NAMALWA (cell line): Measurements from ENCODE around the gene LMO1.
A peak's percentile ranks its signal among the peaks of the same experiment; 100 is the strongest.

Experiments used
- DNase-seq: peaks from one replicate; pipeline ENCODE4 v3.0.0-alpha.2; 2015; ENCODE audit warnings: low spot score

Gene LMO1

GRCh38 chr11:8288166-8288772 is 24.6 kb upstream of the LMO1 start:
- no peak for DNase-seq

- DNase-seq = no peak
These were observed 24.0 kb upstream of the LMO1 start for GRCh38 chr11:8287703-8288102.

GRCh38 chr11:8287297-8287696 is 23.6 kb upstream of the LMO1 start:
- no peak for DNase-seq

- DNase-seq = no peak
These were observed 23.2 kb upstream of the LMO1 start for GRCh38 chr11:8286886-8287285.

GRCh38 chr11:8285796-8286195 is 22.1 kb upstream of the LMO1 start:
- no peak for DNase-seq

- no peak for DNase-seq
These were observed 21.6 kb upstream of the LMO1 start for GRCh38 chr11:8285228-8285627.

GRCh38 chr11:8283465-8284230 is 20.0 kb upstream of the LMO1 start:
- DNase-seq = no peak

GRCh38 chr11:8283100-8283464 is 19.4 kb upstream of the LMO1 start:
- no peak for DNase-seq

DNA sequence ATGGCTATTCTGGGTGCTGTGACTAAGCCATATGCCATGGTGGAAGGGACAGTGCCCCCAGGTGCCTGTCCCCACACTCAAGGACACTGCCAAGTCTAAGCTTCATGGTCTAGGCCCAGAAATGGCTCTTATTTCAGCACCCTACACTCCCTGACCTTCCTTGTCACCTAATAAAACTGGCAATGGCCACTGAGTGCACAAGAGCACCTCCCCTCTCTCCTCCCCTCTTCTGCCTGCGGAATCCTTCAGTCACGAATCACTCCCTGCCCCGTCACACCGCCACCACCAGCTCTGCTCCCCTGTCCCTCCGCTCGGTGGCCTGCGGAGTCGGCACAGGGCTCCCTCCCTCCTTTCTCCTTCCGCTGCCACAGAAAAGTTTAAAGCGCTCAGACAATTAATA is 19.0 kb upstream of the LMO1 start:
- DNase-seq = no peak

DNA sequence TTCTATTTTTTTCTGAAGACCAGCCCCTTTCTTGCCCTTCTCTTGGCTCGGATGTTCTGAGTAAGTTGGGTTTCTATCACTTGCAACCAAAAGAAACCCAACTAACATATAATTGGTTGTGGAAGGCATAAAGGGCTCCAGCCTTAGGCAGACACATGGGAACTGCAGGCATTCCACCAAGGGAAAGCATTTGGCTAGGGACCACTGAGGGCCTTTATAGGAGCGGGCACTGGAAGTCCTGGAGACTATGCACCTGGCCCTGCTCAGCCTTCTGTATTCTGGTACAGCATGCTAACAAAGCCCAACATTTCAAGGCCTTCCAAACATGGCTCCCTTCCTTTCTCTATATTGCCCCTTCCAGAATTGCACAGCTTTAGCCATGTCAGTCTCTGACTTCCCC is 17.6 kb upstream of the LMO1 start:
- no peak for DNase-seq

- no peak for DNase-seq
These were observed 14.0 kb upstream of the LMO1 start for GRCh38 chr11:8277691-8278090.

GRCh38 chr11:8276528-8276927 is 12.8 kb upstream of the LMO1 start:
- no peak for DNase-seq

DNA sequence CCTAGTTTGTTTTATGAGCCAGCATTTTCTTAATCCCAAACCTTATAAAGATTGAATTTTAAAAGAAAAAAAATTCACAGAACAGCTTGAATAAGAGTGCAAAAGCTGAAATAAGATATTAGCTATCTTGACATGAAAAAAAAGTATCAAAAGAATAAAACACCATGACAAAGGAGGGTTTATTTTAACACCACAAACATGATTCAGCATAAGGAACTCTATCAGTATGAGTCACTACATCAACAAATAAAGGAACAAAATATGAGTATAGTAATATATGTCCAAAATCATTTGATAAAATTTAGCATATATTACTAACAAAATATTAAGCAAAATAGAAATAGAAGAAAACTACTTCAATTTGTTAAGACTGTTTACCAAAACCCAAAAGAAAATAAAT is 9.6 kb upstream of the LMO1 start:
- no peak for DNase-seq

DNA sequence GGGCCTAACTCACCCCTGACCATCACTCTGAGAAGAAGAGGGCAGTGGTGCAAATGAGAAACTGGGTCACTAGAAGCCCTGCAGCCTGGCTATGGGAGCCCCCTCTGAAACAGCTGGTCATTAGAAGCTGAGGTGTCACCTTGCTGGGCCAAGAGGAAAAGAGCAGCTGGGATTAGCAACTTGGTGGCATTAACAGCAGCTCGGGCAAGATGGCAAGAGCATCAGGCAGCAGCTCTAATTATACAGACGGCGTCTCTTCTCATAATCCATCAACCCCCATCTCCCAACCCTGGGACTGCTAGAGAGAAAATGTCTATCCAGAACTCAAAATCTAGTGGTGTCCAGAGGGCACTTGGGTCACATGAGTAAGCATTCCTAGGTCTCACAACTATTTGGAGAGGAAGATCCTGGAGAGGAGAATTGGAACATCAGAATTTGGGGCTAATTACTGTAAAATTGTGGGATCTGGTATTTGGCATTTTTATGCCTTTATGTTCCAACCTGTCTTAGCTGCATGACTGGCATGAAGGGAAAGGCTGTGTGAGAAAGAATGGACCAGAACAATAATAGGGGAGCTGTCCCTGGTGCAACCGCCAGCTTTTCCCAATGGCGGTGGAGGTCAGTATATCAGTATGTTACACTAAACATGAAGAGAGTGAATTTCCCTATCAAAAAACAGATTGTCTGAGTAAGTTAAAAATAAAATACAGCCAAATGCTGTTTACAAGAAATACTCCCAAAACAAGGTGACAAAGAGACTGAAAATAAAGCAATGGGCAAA is 7.6 kb upstream of the LMO1 start:
- DNase-seq = no peak

- DNase-seq = no peak
These were observed 6.0 kb upstream of the LMO1 start for GRCh38 chr11:8269636-8270035.

GRCh38 chr11:8268530-8269400 is 5.1 kb upstream of the LMO1 start:
- DNase-seq = no peak

DNA sequence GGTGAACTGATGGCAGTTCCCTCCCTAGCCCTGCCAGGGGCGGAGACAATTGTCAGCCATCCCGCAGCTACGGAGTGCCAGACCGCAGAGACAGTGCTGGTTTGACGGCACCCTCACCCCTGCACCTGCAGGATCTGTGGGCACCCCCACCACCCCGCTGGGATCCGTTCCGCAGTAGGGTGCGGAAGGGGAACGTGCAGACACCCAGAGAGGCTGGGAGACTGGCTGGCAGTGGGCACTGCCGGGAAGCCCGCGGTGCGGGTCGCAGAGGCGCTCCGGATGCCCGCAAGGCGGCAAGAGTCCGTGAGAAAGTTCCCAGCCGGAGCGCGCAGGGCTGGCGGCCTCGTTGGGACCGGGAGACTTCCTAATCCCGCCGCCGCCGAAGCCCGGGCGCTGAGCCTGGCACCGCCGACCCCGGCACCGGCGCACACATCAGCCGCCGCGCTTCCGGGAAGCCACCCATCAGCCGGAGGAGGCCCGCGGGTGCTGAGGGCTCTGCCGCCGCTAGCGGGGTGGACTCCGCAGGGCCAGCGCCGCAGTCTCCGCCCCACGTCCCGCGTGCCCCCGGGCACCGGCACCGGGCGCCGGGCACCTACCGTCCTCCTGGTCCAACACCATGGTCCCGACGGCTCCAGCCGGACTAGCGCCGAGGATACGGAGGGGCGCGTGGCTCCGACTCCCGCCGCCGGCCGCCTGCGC is 4.3 kb upstream of the LMO1 start:
- no peak for DNase-seq

- DNase-seq = no peak
These were observed 3.6 kb upstream of the LMO1 start for GRCh38 chr11:8267280-8267679.

DNA sequence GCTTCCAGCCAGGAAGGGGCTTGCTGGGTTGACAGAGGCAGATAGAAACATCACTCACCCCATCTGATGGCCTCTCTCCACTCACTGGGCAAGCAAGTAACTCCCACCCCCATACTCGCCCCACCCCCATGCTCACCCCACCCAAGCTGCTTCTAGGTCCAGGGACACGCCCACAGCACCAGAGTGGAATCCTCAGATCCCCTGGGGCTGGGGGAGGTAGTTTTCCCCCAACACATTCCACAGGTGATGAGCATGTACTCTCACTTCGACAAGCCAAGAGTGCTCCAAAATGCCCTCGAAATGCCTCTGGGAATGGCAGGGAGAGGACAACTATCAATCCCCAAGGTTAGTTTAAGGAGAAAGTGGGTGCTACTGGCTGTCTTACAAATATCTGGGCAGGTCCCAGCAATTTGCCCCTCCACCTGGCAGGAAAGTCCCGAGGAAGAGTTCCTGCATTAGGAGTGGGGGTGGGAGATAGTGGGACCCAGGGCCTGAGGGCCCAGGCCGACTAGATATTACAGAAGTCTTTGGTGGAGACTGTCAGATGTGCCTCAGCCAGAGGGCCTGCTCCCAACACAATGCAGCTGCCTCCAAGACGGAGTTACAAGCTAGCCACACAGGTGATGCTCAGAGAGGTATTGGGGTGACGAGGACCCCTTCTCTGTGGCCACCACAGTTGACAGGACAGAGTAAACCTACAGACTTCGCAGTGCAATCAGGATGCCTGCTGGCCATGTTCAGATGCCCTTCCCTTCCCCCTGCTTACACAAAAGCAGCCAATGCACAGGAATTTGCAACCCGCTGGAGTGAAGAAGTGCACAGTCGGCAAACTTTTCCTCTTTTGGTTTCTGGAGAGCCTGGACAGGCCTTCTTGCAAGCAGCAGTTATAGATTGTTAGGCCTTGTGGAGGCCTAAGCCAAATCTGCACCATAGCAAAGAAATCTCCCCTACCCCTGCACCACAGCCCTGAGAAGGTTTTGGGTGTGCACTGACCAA is 2.9 kb upstream of the LMO1 start:
- DNase-seq = no peak

GRCh38 chr11:8265681-8266241 is 2.1 kb upstream of the LMO1 start:
- peak; percentile 13 for DNase-seq
